ENCODE data around the gene ECI1. TPM values are rescaled to one million over a fixed set of nuclear protein-coding genes. Genes with fewer than 3 reads are reported as not detected.

The ECI1 gene
- total RNA-seq, 1 donor from 2014 or later: 50.4 TPM

DNA sequence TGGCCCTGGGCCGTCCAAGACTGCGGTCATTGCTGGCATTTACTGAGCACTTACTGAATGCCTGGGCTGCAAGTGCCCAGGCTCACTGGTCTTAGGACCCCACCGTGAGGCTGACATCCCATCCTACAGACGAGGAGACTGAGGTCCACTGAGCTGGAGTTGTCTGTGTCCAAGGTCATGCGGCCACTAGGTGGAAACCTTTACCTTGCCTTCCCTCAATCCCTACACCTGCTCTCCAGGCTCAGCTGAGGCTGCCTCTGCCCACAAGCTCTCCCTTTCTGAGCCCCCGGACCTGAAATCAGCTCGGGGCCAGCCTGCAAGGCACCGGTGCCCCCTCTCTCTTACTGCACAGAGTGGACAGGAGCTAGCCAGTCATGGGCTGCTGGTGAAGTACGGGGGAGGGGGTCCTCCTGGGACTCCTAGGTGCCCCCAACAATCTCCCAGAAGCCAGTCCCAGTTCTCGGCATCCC, 56.5 kb downstream of the ECI1 start:
- no peak overlapping the region for H3K4me3 ChIP-seq
- ATAC-seq: peak; percentile 75 to 82
- H3K36me3 ChIP-seq: no peaks in the 10 kb centered on the region
- no peak for DNase-seq
- H3K27ac ChIP-seq: no peak overlapping the region
- H3K4me1 ChIP-seq: peaks cover 13% of the 10 kb centered on the region
- no peaks in the 10 kb centered on the region for H3K9me3 ChIP-seq
- intact Hi-C loops (cut with DNase I): no loop called here
- TF ChIP-seq, protein P1, sequence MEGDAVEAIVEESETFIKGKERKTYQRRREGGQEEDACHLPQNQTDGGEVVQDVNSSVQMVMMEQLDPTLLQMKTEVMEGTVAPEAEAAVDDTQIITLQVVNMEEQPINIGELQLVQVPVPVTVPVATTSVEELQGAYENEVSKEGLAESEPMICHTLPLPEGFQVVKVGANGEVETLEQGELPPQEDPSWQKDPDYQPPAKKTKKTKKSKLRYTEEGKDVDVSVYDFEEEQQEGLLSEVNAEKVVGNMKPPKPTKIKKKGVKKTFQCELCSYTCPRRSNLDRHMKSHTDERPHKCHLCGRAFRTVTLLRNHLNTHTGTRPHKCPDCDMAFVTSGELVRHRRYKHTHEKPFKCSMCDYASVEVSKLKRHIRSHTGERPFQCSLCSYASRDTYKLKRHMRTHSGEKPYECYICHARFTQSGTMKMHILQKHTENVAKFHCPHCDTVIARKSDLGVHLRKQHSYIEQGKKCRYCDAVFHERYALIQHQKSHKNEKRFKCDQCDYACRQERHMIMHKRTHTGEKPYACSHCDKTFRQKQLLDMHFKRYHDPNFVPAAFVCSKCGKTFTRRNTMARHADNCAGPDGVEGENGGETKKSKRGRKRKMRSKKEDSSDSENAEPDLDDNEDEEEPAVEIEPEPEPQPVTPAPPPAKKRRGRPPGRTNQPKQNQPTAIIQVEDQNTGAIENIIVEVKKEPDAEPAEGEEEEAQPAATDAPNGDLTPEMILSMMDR (IDR thresholded peaks at IDR 0.05): peak; percentile 54
- peaks cover 40% of the 10 kb centered on the region for H3K27me3 ChIP-seq (ENCODE audit: low read depth)

DNA sequence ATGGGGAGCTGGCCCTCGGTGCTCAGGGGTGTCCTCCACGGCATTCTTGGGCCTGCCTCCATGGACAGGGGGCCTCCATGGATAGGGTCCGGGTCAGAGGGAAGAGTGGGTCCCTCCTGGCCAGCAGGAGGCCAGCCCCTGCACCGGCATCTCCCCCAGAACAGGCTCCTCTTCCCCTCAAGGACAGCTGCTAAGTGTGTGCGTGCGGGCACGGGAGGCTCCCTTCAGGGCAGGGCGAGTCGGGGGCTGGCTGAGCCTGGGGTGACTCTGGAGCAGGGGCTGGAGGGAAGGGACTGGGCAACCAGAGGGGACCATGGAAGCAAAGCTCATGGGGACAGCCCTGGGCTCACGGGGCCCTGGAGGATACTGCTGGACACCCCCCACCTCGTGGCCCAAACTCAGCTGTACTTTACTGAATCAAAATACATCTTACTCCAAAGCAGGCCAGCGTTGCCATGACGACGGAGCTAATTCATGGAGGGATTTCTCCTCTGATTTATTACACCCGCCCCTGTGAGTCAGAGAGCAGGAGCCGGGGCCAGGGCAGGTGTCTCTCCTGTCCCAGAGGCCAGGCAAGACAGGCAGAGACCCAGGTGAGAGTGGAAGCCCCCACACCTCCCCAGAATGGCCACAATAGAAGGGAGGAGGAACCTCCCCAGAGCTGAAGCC, 57.1 kb downstream of the ECI1 start:
- Histone ChIP-seq H3K9me3 (no peaks in the 10 kb centered on the region), H3K27ac (no peak overlapping the region), H3K4me1 (peaks cover 13% of the 10 kb centered on the region), H3K4me3 (no peak overlapping the region), H3K36me3 (no peaks in the 10 kb centered on the region), H3K27me3 (ENCODE audit: low read depth) (peaks cover 40% of the 10 kb centered on the region)
- ATAC-seq: no peak
- TF ChIP-seq, protein P1 (IDR thresholded peaks at IDR 0.05): no peak
- intact Hi-C loops (cut with DNase I): no loop called here
- DNase-seq: no peak

DNA sequence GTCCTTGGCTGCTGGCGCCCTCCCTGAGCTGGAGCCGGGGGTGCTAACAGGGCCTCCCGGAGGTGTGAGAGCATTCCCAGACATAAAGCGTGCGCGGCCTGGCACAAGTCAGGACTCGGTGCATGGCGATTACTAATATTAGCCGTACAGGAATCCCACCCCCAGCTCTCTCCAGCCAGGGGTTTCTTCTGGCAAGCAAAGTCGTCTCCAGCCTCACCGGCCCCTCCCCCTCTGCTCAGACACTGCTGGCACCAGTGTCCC, 60.0 kb downstream of the ECI1 start:
- H3K4me3 ChIP-seq: no peak overlapping the region
- H3K27ac ChIP-seq: no peak overlapping the region
- DNase-seq (no peak), ATAC-seq (no peak)
- TF ChIP-seq, protein P1 (IDR thresholded peaks at IDR 0.05): no peak
- H3K9me3 ChIP-seq: no peaks in the 10 kb centered on the region
- H3K27me3 ChIP-seq (ENCODE audit: low read depth): peaks cover 22% of the 10 kb centered on the region
- H3K4me1 ChIP-seq: peaks cover 10% of the 10 kb centered on the region
- intact Hi-C loops (cut with DNase I): no loop called here
- H3K36me3 ChIP-seq: no peaks in the 10 kb centered on the region

DNA sequence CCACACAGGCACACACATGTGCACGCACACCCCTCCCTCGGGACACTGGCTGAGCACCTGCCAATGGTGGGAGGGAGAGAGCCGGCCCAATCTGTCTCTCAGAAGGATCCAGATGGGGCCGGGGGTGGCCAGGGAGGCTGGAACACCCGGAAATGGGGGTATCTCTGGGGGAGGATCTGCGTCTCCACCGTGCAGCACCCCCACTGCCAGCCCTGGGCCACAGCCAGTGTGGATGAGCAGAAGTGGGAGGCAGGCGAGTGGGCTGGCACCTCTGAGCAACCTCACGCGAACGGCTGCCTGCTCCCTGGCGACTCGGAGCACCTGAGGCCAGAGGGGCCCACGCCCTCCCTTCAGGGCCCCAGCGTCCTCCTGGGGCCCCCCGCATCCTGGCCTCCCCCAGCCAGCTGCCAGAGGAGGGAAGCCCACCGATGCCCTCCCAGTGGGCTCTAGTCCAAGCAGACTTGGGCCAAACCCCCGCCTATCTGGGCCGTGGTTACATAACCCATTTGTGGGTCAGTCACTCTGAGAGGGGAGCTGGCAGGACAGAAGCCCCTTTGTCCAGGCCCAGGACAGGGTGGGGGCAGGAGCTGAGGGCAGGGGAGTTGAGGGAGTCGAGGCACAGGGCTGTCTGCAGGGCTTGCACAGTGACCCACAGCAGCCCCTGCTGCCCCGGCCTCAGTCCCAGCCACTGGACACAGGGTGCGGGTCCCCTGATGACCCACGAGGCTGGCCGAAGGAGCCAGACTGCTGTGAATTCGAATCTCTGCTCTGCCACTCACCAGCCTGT, 60.5 kb downstream of the ECI1 start:
- TF ChIP-seq, protein P1 (IDR thresholded peaks at IDR 0.05): no peak
- intact Hi-C loops (cut with DNase I): no loop called here
- ATAC-seq: no peak

DNA sequence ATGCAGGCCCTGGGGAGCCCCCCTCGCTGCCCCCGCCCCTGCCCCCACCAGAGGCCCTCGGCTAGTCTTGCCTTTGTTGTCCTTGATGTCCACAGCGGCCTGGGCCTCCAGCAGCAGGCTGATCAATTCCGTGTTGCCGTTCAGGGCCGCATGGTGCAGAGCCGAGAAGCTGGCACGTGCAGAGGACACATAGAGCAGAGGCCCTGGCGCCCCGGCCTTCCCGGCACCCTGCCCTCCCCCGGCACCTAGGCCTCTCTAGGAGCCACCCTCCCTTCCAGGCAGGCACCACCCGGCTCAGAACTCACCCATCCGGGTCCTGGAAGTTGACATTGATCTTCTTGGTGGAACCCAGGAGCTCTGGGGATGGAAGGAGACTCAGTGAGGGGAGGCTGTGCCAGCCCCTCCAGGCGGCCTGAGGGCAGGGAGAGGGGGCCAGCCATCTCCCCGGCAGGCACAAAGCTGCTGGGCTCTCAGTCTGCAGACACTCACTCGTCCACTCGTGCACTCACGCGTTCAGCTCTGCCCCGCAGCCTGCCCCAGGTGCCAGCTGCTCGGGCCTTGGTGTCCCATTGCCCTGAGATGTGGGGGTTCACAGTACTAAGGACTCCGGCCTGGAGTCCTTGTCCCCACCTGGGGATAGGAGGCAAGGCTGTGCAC, 61.3 kb downstream of the ECI1 start:
- Histone ChIP-seq H3K4me1 (peaks cover 1% of the 10 kb centered on the region), H3K27me3 (ENCODE audit: low read depth) (peaks cover 12% of the 10 kb centered on the region), H3K9me3 (no peaks in the 10 kb centered on the region), H3K4me3 (no peak overlapping the region), H3K27ac (no peak overlapping the region), H3K36me3 (no peaks in the 10 kb centered on the region)
- intact Hi-C loops (cut with DNase I): no loop called here
- no peak for DNase-seq
- no peak for ATAC-seq
- TF ChIP-seq, protein P1 (IDR thresholded peaks at IDR 0.05): no peak

More for the DNA sequence above, 60.5 kb downstream of the ECI1 start:
- H3K9me3 ChIP-seq: no peaks in the 10 kb centered on the region
- H3K27me3 ChIP-seq (ENCODE audit: low read depth): peaks cover 19% of the 10 kb centered on the region
- no peak overlapping the region for H3K4me3 ChIP-seq
- no peak for DNase-seq
- peaks cover 8% of the 10 kb centered on the region for H3K4me1 ChIP-seq
- no peak overlapping the region for H3K27ac ChIP-seq
- no peaks in the 10 kb centered on the region for H3K36me3 ChIP-seq

Small RNAs within 50 kb of the gene (microRNA-seq; reads per million reads assigned to microRNA genes)
- gene MIR3677 (ENCODE audit: borderline number of aligned reads): not detected
- gene MIR4717 (ENCODE audit: borderline number of aligned reads): not detected

Other genes starting within 250 kb of the ECI1 start
- gene ZNF598, start 241.8 kb downstream of the ECI1 start, total RNA-seq: 27.2 TPM
- not detected for gene NPW, start 231.8 kb downstream of the ECI1 start, total RNA-seq
- gene NHERF2, start 224.7 kb downstream of the ECI1 start, total RNA-seq: 343 TPM
- gene NTHL1, start 203.8 kb downstream of the ECI1 start, total RNA-seq: 24.3 TPM
- gene TSC2, start 203.6 kb downstream of the ECI1 start, total RNA-seq: 123 TPM
- gene PKD1, start 115.7 kb downstream of the ECI1 start, total RNA-seq: 81.6 TPM
- gene RAB26, start 103.0 kb downstream of the ECI1 start, total RNA-seq: 0.80 TPM
- gene TRAF7, start 95.8 kb downstream of the ECI1 start, total RNA-seq: 61.9 TPM
- gene CASKIN1, start 55.0 kb downstream of the ECI1 start, total RNA-seq: 0.09 TPM
- gene MLST8, start 46.1 kb downstream of the ECI1 start, total RNA-seq: 26.6 TPM
- 7.8 TPM for gene BRICD5, start 40.7 kb downstream of the ECI1 start, total RNA-seq
- 13.3 TPM for gene PGP, start 36.7 kb downstream of the ECI1 start, total RNA-seq
- gene E4F1, start 28.0 kb downstream of the ECI1 start, total RNA-seq: 21.0 TPM
- 2.0 TPM for gene DNASE1L2, start 15.1 kb downstream of the ECI1 start, total RNA-seq
- gene RNPS1, start 16.5 kb upstream of the ECI1 start, total RNA-seq: 98.6 TPM
- 491 TPM for gene ABCA3, start 89.1 kb upstream of the ECI1 start, total RNA-seq
- 3.4 TPM for gene CCNF, start 177.9 kb upstream of the ECI1 start, total RNA-seq
- gene TEDC2, start 208.5 kb upstream of the ECI1 start, total RNA-seq: 0.68 TPM
- 0.24 TPM for gene NTN3, start 219.7 kb upstream of the ECI1 start, total RNA-seq
- gene TBC1D24, start 223.5 kb upstream of the ECI1 start, total RNA-seq: 40.2 TPM